ENCODE measurements around the gene GABBR2.
A peak's percentile ranks its signal among the peaks of the same experiment; 100 is the strongest.

The GABBR2 gene

GRCh38 chr9:98720402-98720801 is 11.7 kb upstream of the GABBR2 start:
- no peak for DNase-seq (ENCODE audit: low spot score)

- DNase-seq (ENCODE audit: low spot score) = no peak
These were observed 10.3 kb upstream of the GABBR2 start for GRCh38 chr9:98719055-98719454.

GRCh38 chr9:98714833-98715232 is 6.1 kb upstream of the GABBR2 start:
- DNase-seq (ENCODE audit: low spot score) = no peak

- DNase-seq (ENCODE audit: low spot score) = no peak
These were observed 4.3 kb upstream of the GABBR2 start for GRCh38 chr9:98712987-98713386.

- no peak for DNase-seq (ENCODE audit: low spot score)
These were observed 1.5 kb upstream of the GABBR2 start for GRCh38 chr9:98709968-98710965.

GRCh38 chr9:98708103-98708932 is 417 bp downstream of the GABBR2 start:
- DNase-seq (ENCODE audit: low spot score) = no peak

- peak; percentile 87 for DNase-seq (ENCODE audit: low spot score)
These were observed 1.3 kb downstream of the GABBR2 start for GRCh38 chr9:98707166-98708102.

- peak; percentile 74 for DNase-seq (ENCODE audit: low spot score)
These were observed 2.0 kb downstream of the GABBR2 start for GRCh38 chr9:98706651-98707165.

- peak; percentile 85 for DNase-seq (ENCODE audit: low spot score)
These were observed 5.8 kb downstream of the GABBR2 start for GRCh38 chr9:98702835-98703380.

- no peak for DNase-seq (ENCODE audit: low spot score)
These were observed 6.4 kb downstream of the GABBR2 start for GRCh38 chr9:98702340-98702739.

- DNase-seq (ENCODE audit: low spot score) = no peak
These were observed 7.2 kb downstream of the GABBR2 start for GRCh38 chr9:98701576-98701975.

- no peak for DNase-seq (ENCODE audit: low spot score)
These were observed 7.9 kb downstream of the GABBR2 start for GRCh38 chr9:98700801-98701200.

- peak; percentile 94 for DNase-seq (ENCODE audit: low spot score)
These were observed 9.9 kb downstream of the GABBR2 start for GRCh38 chr9:98698856-98699255.

GRCh38 chr9:98694943-98695342 is 13.8 kb downstream of the GABBR2 start:
- no peak for DNase-seq (ENCODE audit: low spot score)

GRCh38 chr9:98692392-98692791 is 16.3 kb downstream of the GABBR2 start:
- DNase-seq (ENCODE audit: low spot score) = no peak

- no peak for DNase-seq (ENCODE audit: low spot score)
These were observed 16.8 kb downstream of the GABBR2 start for GRCh38 chr9:98691890-98692289.

GRCh38 chr9:98690686-98691085 is 18.0 kb downstream of the GABBR2 start:
- DNase-seq (ENCODE audit: low spot score) = peak; percentile 89

- DNase-seq (ENCODE audit: low spot score) = no peak
These were observed 19.8 kb downstream of the GABBR2 start for GRCh38 chr9:98688710-98689495.

GRCh38 chr9:98687911-98688310 is 20.8 kb downstream of the GABBR2 start:
- DNase-seq (ENCODE audit: low spot score) = no peak

All from cerebellar cortex (tissue), 1 donor.